ENCODE data around the gene CAMLG.

- TF ChIP-seq ZBTB33 (CRISPR knock-in tag; IDR thresholded peaks at IDR 0.05) (no peak), ZNF76 (CRISPR knock-in tag; IDR thresholded peaks at IDR 0.05; ENCODE audit: borderline replicate concordance) (no peak), MBD2 (IDR thresholded peaks at IDR 0.05; ENCODE audit: borderline replicate concordance, low read depth) (no peak), BRCA1 (IDR thresholded peaks at IDR 0.05) (no peak), BRCA1 (CRISPR knock-in tag; IDR thresholded peaks at IDR 0.05) (no peak), CEBPG (CRISPR knock-in tag; IDR thresholded peaks at IDR 0.05) (no peak), CEBPG (tag; conservative IDR thresholded peaks at IDR 0.05 in 1 of 2, IDR thresholded peaks at IDR 0.05 in 1 of 2) (0 out of 4 replicates have a peak, but pooled peaks of 1 of the 2 experiments have one; percentile 22), PHB2 (IDR thresholded peaks at IDR 0.05; ENCODE audit: low read depth) (no peak), KLF1 (tag; IDR thresholded peaks at IDR 0.05) (no peak), EZH2 (IDR thresholded peaks at IDR 0.05; ENCODE audit: borderline replicate concordance, low read depth, low read length) (no peak)
- TF ChIP-seq, protein P1, sequence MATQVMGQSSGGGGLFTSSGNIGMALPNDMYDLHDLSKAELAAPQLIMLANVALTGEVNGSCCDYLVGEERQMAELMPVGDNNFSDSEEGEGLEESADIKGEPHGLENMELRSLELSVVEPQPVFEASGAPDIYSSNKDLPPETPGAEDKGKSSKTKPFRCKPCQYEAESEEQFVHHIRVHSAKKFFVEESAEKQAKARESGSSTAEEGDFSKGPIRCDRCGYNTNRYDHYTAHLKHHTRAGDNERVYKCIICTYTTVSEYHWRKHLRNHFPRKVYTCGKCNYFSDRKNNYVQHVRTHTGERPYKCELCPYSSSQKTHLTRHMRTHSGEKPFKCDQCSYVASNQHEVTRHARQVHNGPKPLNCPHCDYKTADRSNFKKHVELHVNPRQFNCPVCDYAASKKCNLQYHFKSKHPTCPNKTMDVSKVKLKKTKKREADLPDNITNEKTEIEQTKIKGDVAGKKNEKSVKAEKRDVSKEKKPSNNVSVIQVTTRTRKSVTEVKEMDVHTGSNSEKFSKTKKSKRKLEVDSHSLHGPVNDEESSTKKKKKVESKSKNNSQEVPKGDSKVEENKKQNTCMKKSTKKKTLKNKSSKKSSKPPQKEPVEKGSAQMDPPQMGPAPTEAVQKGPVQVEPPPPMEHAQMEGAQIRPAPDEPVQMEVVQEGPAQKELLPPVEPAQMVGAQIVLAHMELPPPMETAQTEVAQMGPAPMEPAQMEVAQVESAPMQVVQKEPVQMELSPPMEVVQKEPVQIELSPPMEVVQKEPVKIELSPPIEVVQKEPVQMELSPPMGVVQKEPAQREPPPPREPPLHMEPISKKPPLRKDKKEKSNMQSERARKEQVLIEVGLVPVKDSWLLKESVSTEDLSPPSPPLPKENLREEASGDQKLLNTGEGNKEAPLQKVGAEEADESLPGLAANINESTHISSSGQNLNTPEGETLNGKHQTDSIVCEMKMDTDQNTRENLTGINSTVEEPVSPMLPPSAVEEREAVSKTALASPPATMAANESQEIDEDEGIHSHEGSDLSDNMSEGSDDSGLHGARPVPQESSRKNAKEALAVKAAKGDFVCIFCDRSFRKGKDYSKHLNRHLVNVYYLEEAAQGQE (IDR thresholded peaks at IDR 0.05; ENCODE audit: borderline replicate concordance) = no peak
- TF ChIP-seq, protein P1 (CRISPR knock-in tag; IDR thresholded peaks at IDR 0.05; ENCODE audit: low read depth) = no peak
- TF ChIP-seq, protein P2, sequence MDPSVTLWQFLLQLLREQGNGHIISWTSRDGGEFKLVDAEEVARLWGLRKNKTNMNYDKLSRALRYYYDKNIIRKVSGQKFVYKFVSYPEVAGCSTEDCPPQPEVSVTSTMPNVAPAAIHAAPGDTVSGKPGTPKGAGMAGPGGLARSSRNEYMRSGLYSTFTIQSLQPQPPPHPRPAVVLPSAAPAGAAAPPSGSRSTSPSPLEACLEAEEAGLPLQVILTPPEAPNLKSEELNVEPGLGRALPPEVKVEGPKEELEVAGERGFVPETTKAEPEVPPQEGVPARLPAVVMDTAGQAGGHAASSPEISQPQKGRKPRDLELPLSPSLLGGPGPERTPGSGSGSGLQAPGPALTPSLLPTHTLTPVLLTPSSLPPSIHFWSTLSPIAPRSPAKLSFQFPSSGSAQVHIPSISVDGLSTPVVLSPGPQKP (CRISPR knock-in tag; IDR thresholded peaks at IDR 0.05) = no peak
These were observed 55.7 kb downstream of the CAMLG start for GRCh38 chr5:134794082-134794481.

Measured in K562 (cell line).